Neural crest cell (in vitro differentiated cells): ENCODE data around the gene ANKH. TPM values are rescaled to one million over a fixed set of nuclear protein-coding genes. Genes with fewer than 3 reads are reported as not detected.

Experiments
- DNase-seq: peaks from one replicate; pipeline ENCODE4 v3.0.0; 2021; ENCODE audit warnings: low read depth, mixed read lengths, low spot score
- H3K27ac Mint-ChIP-seq: one replicate; pipeline ENCODE4 v1.8.0; 2021; ENCODE audit warnings: mild to moderate bottlenecking, mixed read lengths; ENCODE audit not compliant: unreplicated experiment
- H3K27me3 Mint-ChIP-seq: 2 replicates; pipeline ENCODE4 v1.8.0; 2021; ENCODE audit warnings: low read depth, mild to moderate bottlenecking, mixed read lengths
- H3K36me3 Mint-ChIP-seq: 2 replicates; pipeline ENCODE4 v1.8.0; 2021; ENCODE audit warnings: low read depth, mild to moderate bottlenecking, mixed read lengths
- H3K4me1 Mint-ChIP-seq: 2 replicates; pipeline ENCODE4 v1.8.0; 2021; ENCODE audit warnings: mixed read lengths
- H3K4me3 Mint-ChIP-seq: one replicate; pipeline ENCODE4 v1.8.0; 2021; ENCODE audit warnings: mild to moderate bottlenecking, mixed read lengths
- H3K9me3 Mint-ChIP-seq: 2 replicates; pipeline ENCODE4 v1.8.0; 2021; ENCODE audit warnings: mixed read lengths
- CTCF ChIP-seq: fragments of 200-600 bp; sonication (generic); conservative IDR thresholded peaks from 2 replicates; pipeline ENCODE4 v1.5.0; 2021; ENCODE audit warnings: antibody characterized with exemption, mild to moderate bottlenecking
- total RNA-seq: library from RNA; stranded (reverse); gene quantifications from 2 replicates; pipeline ENCODE4 v1.2.1, GENCODE V29; 2021

The ANKH gene
- total RNA-seq, 1 donor from 2014 or later: 28.6 TPM

- Mint-ChIP-seq H3K4me3 (no peak overlapping the region), H3K4me1 (peaks cover 2% of the 10 kb centered on the region), H3K27ac (no peak overlapping the region), H3K36me3 (peaks cover 3% of the 10 kb centered on the region), H3K27me3 (no peaks in the 10 kb centered on the region), H3K9me3 (no peaks in the 10 kb centered on the region)
- TF ChIP-seq CTCF: no peak
- DNase-seq: no peak
Measured at GRCh38 chr5:14757850-14758249, 113.7 kb downstream of the ANKH start.

- no peak for TF ChIP-seq CTCF
- H3K27ac Mint-ChIP-seq: no peak overlapping the region
Measured at GRCh38 chr5:14756478-14756877, 115.1 kb downstream of the ANKH start.

GRCh38 chr5:14753947-14754346 is 117.6 kb downstream of the ANKH start:
- H3K27me3 Mint-ChIP-seq: no peaks in the 10 kb centered on the region
- peaks cover 8% of the 10 kb centered on the region for H3K4me1 Mint-ChIP-seq
- peaks cover 6% of the 10 kb centered on the region for H3K36me3 Mint-ChIP-seq
- H3K27ac Mint-ChIP-seq: no peak overlapping the region
- DNase-seq: no peak
- TF ChIP-seq CTCF: no peak
- no peaks in the 10 kb centered on the region for H3K9me3 Mint-ChIP-seq
- H3K4me3 Mint-ChIP-seq: no peak overlapping the region

More at GRCh38 chr5:14756478-14756877, 115.1 kb downstream of the ANKH start:
- DNase-seq: no peak
- no peak overlapping the region for H3K4me3 Mint-ChIP-seq
- H3K4me1 Mint-ChIP-seq: peaks cover 8% of the 10 kb centered on the region
- H3K9me3 Mint-ChIP-seq: no peaks in the 10 kb centered on the region
- peaks cover 3% of the 10 kb centered on the region for H3K36me3 Mint-ChIP-seq
- H3K27me3 Mint-ChIP-seq: no peaks in the 10 kb centered on the region

- peaks cover 8% of the 10 kb centered on the region for H3K4me1 Mint-ChIP-seq
- no peaks in the 10 kb centered on the region for H3K9me3 Mint-ChIP-seq
- no peak for DNase-seq
- peaks cover 6% of the 10 kb centered on the region for H3K36me3 Mint-ChIP-seq
- no peaks in the 10 kb centered on the region for H3K27me3 Mint-ChIP-seq
- no peak overlapping the region for H3K4me3 Mint-ChIP-seq
- TF ChIP-seq CTCF: no peak
- H3K27ac Mint-ChIP-seq: no peak overlapping the region
Measured at GRCh38 chr5:14753292-14753691, 118.3 kb downstream of the ANKH start.

- H3K9me3 Mint-ChIP-seq: no peaks in the 10 kb centered on the region
- no peaks in the 10 kb centered on the region for H3K27me3 Mint-ChIP-seq
- peaks cover 8% of the 10 kb centered on the region for H3K4me1 Mint-ChIP-seq
- no peak for TF ChIP-seq CTCF
- H3K27ac Mint-ChIP-seq: no peak overlapping the region
- no peak for DNase-seq
- peaks cover 6% of the 10 kb centered on the region for H3K36me3 Mint-ChIP-seq
- H3K4me3 Mint-ChIP-seq: no peak overlapping the region
Measured at GRCh38 chr5:14752497-14753071, 119.0 kb downstream of the ANKH start.
